Measurements from ENCODE around the gene LZTS3.
"Not testable (repeated sequence)": the region's sequence is repeated elsewhere in the genome, so short reads cannot be mapped to it uniquely, and the experiment has no call there.

LZTS3 gene

DNA sequence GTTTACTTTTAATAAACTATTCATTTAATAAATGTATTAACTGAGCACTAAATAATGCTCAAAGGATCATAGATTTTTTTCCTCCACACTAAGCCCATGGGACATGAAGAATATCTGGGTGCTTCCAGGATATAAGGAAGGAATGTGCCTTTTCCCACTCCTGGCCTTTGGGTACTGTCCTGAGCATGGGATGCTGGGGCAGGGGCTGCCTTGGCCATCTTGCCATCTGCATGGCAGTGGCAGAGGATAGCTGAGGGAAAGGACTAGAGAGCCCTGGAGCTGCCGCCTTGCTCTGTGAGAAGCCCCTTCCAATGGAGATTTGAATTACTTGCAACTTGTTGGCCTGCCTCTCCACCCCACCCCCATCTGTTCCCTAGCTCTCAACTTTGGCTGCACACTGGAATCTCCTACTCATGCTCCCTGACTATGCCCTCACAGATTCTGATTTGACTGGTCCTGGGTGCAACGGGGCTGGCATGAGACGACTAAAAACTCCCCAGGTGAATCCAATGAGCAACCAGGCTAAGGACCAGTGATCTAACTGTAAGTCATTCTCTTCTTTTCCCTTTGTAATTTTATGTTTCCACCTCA lies 15.6 kb upstream of the LZTS3 start:
- H3K4me1 ChIP-seq (ENCODE audit: control insufficient read depth, insufficient read depth, low read length), result no peaks in the 10 kb centered on the region
- H3K36me3 ChIP-seq (ENCODE audit: insufficient read depth, low read length), result peaks cover 35% of the 10 kb centered on the region
- H3K9ac ChIP-seq (ENCODE audit: low read depth, low read length), result no peak overlapping the region
- no peak overlapping the region for H3K4me3 ChIP-seq (ENCODE audit: low read length)
- H3K27me3 ChIP-seq (ENCODE audit: control insufficient read depth, insufficient read depth, low read length), result no peaks in the 10 kb centered on the region
- no peak overlapping the region for H3K4me2 ChIP-seq (ENCODE audit: low read length)
- H3K9me3 ChIP-seq (replicated peaks; ENCODE audit: low read length), result no peaks in the 10 kb centered on the region

- H3K9me3 ChIP-seq (replicated peaks; ENCODE audit: low read length); H3K27me3 ChIP-seq (ENCODE audit: control insufficient read depth, insufficient read depth, low read length); H3K4me1 ChIP-seq (ENCODE audit: control insufficient read depth, insufficient read depth, low read length); H3K9ac ChIP-seq (ENCODE audit: low read depth, low read length); H3K4me3 ChIP-seq (ENCODE audit: low read length); H3K4me2 ChIP-seq (ENCODE audit: low read length): not testable (repeated sequence)
- peaks cover 30% of the 10 kb centered on the region for H3K36me3 ChIP-seq (ENCODE audit: insufficient read depth, low read length)
These were observed 14.5 kb upstream of the LZTS3 start for GRCh38 chr20:3187861-3188260.

DNA sequence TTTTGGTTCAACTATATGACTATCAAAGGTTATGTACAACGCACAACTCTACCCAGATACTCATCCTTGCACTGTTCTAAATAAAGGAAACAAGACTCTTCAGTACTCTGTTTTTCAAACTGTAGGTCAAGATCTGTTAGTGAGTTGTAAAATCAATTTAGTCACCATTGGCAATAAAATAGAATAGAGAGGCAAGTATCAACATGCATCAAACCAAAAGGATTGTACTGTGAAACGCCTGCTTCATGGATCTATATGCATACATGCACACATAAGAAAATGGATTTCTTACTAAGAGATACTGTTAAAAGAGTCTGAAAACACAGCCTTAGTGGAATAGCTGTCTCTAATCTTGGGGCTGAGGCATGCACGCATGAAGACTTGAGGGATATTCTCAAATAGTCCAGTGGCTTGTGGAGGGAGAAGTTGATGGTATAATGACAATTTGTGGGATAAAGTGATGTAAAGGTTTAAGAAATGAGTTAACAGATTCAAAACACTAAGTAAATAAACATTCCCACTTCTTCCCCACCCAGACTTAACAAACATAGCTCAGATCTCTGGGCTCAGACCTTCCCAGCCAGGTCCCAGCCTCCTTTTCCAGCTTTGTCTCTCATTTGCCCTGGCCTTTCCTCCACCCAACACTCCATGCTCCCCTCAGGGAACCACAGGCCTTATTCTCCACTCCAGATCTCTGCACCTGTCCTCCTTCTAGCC lies 10.7 kb upstream of the LZTS3 start:
- Histone ChIP-seq H3K9me3 (replicated peaks; ENCODE audit: low read length) (no peaks in the 10 kb centered on the region), H3K4me3 (ENCODE audit: low read length) (no peak overlapping the region), H3K36me3 (ENCODE audit: insufficient read depth, low read length) (no peaks in the 10 kb centered on the region), H3K4me2 (ENCODE audit: low read length) (no peak overlapping the region), H3K4me1 (ENCODE audit: control insufficient read depth, insufficient read depth, low read length) (no peaks in the 10 kb centered on the region), H3K9ac (ENCODE audit: low read depth, low read length) (no peak overlapping the region), H3K27me3 (ENCODE audit: control insufficient read depth, insufficient read depth, low read length) (no peaks in the 10 kb centered on the region)

DNA sequence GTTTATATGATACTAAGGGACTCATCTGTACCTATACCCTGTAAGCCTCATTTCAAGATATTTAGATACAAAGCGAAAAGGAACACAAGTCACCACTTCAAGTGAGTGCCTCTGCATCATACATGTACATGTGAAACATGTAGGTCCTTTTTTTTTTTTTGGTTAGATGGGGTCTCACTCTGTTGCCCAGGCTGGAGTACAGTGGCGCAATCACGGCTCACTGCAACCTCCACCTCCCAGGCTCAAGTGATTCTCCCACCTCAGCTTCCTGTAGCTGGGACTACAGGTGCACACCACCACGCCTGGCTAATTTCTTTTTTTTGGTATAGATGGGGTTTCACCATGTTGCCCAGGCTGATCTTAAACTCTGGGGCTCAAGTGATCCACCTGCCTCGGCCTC lies 9.1 kb upstream of the LZTS3 start:
- H3K4me2 ChIP-seq (ENCODE audit: low read length); H3K9ac ChIP-seq (ENCODE audit: low read depth, low read length); H3K9me3 ChIP-seq (replicated peaks; ENCODE audit: low read length); H3K36me3 ChIP-seq (ENCODE audit: insufficient read depth, low read length); H3K27me3 ChIP-seq (ENCODE audit: control insufficient read depth, insufficient read depth, low read length); H3K4me3 ChIP-seq (ENCODE audit: low read length); H3K4me1 ChIP-seq (ENCODE audit: control insufficient read depth, insufficient read depth, low read length): not testable (repeated sequence)

DNA sequence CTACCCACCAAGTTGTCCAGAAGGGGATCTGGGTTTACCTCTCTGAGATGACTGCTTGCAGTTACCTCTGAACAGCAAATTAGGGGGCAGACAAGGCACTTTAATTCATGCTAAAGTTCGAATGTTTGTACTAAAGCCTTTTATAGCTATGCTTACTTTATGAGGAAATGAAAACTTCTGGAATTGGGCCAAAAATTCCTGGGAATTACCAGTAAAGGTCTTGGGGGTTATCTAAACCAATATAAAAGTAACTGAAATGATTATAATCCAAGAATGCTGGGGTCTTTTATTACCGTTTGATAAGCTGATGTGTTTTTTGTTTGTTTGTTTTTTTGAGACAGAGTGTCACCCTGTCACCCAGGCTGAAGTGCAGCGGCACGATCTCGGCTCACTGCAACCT lies 7.9 kb upstream of the LZTS3 start:
- Histone ChIP-seq H3K4me3 (ENCODE audit: low read length) (no peak overlapping the region), H3K9ac (ENCODE audit: low read depth, low read length) (no peak overlapping the region), H3K27me3 (ENCODE audit: control insufficient read depth, insufficient read depth, low read length) (no peaks in the 10 kb centered on the region), H3K9me3 (replicated peaks; ENCODE audit: low read length) (no peaks in the 10 kb centered on the region), H3K4me1 (ENCODE audit: control insufficient read depth, insufficient read depth, low read length) (no peaks in the 10 kb centered on the region), H3K4me2 (ENCODE audit: low read length) (no peak overlapping the region), H3K36me3 (ENCODE audit: insufficient read depth, low read length) (no peaks in the 10 kb centered on the region)

GRCh38 chr20:3180319-3180718 lies 7.0 kb upstream of the LZTS3 start:
- Histone ChIP-seq H3K36me3 (ENCODE audit: insufficient read depth, low read length) (no peaks in the 10 kb centered on the region), H3K4me3 (ENCODE audit: low read length) (no peak overlapping the region), H3K4me2 (ENCODE audit: low read length) (no peak overlapping the region), H3K9me3 (replicated peaks; ENCODE audit: low read length) (no peaks in the 10 kb centered on the region), H3K9ac (ENCODE audit: low read depth, low read length) (no peak overlapping the region), H3K27me3 (ENCODE audit: control insufficient read depth, insufficient read depth, low read length) (no peaks in the 10 kb centered on the region), H3K4me1 (ENCODE audit: control insufficient read depth, insufficient read depth, low read length) (no peaks in the 10 kb centered on the region)

DNA sequence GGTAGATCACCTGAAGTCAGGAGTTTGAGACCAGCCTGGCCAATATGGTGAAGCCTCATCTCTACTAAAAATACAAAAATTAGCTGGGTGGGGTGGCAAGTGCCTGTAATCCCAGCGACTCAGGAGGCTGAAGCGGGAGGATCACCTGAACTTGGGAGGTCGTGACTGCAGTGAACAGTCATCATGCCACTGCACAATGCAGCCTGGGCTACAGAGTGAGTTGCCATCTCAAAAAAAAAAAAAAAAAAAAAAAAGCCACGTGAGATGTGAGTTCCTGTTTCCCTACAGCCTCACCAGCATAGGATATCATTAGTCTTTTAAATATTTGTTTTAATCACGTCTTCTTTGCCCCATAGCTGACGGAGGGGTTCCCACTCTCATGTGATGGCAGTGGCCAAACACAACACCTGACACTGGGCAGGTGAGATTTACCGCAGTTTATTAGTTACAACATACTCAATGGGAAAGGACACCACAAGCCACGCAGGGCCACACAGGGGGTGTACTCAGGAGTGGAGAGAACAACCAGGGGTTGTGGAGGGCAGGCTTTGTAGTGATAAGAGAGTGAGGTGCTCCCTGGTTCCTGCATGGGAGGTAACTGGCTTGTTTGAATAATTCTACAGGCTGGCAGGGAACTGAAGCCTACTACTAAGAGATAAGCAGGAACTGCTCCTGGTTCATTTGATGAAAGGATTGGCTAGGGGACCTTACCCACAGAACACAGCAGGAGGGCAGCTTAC lies 4.6 kb upstream of the LZTS3 start:
- no peak overlapping the region for H3K4me2 ChIP-seq (ENCODE audit: low read length)
- peaks cover 6% of the 10 kb centered on the region for H3K4me1 ChIP-seq (ENCODE audit: control insufficient read depth, insufficient read depth, low read length)
- H3K9ac ChIP-seq (ENCODE audit: low read depth, low read length), result no peak overlapping the region
- H3K9me3 ChIP-seq (replicated peaks; ENCODE audit: low read length), result no peaks in the 10 kb centered on the region
- no peak overlapping the region for H3K4me3 ChIP-seq (ENCODE audit: low read length)
- H3K36me3 ChIP-seq (ENCODE audit: insufficient read depth, low read length), result no peaks in the 10 kb centered on the region
- H3K27me3 ChIP-seq (ENCODE audit: control insufficient read depth, insufficient read depth, low read length), result no peaks in the 10 kb centered on the region

DNA sequence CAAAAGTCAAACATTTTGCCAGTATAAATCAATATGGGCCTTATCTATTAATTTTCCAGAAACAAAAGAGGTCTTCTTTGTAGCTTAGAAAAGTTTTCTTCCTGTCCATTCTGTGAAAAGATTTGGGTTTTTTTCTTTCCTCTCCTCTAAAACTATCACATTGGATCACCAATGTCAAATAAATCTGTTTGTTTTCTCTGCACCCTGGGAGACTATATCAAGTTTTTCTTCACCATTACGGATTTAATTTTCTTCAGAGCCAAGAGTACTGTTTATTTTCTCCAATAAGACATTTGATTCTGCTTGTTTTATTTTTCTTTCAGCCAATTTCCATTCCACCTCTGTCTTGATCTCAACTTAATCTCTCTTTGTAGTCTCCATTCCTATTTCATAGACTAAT lies 1.9 kb upstream of the LZTS3 start:
- Histone ChIP-seq H3K4me3 (ENCODE audit: low read length) (peak overlapping the region; percentile 84), H3K4me1 (ENCODE audit: control insufficient read depth, insufficient read depth, low read length) (peaks cover 13% of the 10 kb centered on the region), H3K27me3 (ENCODE audit: control insufficient read depth, insufficient read depth, low read length) (no peaks in the 10 kb centered on the region), H3K9me3 (replicated peaks; ENCODE audit: low read length) (no peaks in the 10 kb centered on the region), H3K36me3 (ENCODE audit: insufficient read depth, low read length) (no peaks in the 10 kb centered on the region), H3K9ac (ENCODE audit: low read depth, low read length) (peak overlapping the region; percentile 86), H3K4me2 (ENCODE audit: low read length) (peak overlapping the region; percentile 100)

DNA sequence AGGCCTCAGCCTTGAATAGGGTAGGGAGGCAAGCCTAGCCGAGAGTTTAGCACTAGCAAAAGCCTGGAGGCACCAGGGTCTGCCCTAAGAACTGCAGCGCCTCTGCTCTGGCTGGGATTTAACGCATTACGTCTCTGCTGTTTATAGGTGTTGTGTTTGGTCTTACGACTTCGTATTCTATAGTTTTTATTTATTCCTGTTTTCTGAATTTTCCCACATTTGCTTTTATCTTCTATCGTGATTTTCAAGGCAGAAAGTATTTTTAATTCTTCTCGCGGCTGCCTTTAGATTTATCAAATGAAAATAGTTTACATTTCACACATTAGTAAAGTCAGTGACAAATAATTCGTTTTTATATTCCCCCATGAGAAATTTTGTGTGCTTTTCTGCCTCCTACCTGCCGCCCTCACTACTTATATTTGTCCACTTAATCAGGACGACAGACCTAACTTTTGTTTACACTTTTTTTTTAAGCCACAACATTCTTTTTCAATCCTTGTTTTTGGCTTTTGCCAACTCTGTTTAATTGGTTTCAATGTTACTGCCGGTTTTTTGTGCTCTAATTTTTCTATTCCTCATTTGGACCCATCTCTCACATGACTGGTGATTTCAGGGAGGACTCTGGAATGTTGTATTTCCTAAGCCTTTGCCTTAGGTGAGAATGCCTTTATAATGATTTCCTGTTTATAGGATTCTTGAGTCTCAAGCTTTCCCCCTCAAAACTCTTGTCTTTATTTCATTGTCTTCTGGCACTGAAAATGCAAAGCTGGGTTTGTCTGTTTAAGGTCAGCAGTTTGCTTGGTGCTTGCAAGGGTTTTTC lies 1.3 kb upstream of the LZTS3 start:
- Histone ChIP-seq H3K4me2 (ENCODE audit: low read length) (peak overlapping the region; percentile 100), H3K9ac (ENCODE audit: low read depth, low read length) (peak overlapping the region; percentile 86), H3K4me3 (ENCODE audit: low read length) (peak overlapping the region; percentile 84), H3K27me3 (ENCODE audit: control insufficient read depth, insufficient read depth, low read length) (no peaks in the 10 kb centered on the region), H3K36me3 (ENCODE audit: insufficient read depth, low read length) (no peaks in the 10 kb centered on the region), H3K4me1 (ENCODE audit: control insufficient read depth, insufficient read depth, low read length) (peaks cover 13% of the 10 kb centered on the region), H3K9me3 (replicated peaks; ENCODE audit: low read length) (no peaks in the 10 kb centered on the region)

GRCh38 chr20:3173610-3174441 lies 477 bp upstream of the LZTS3 start:
- Histone ChIP-seq H3K4me1 (ENCODE audit: control insufficient read depth, insufficient read depth, low read length) (peaks cover 13% of the 10 kb centered on the region), H3K27me3 (ENCODE audit: control insufficient read depth, insufficient read depth, low read length) (no peaks in the 10 kb centered on the region), H3K4me3 (ENCODE audit: low read length) (peak overlapping the region; percentile 84), H3K4me2 (ENCODE audit: low read length) (peak overlapping the region; percentile 100), H3K9ac (ENCODE audit: low read depth, low read length) (peak overlapping the region; percentile 86), H3K36me3 (ENCODE audit: insufficient read depth, low read length) (no peaks in the 10 kb centered on the region), H3K9me3 (replicated peaks; ENCODE audit: low read length) (no peaks in the 10 kb centered on the region)
